ENCODE data around the gene KIF26B. TPM values are rescaled to one million over a fixed set of nuclear protein-coding genes. Genes with fewer than 3 reads are reported as not detected.
A peak's percentile ranks its signal among the peaks of the same experiment; 100 is the strongest.

Gene KIF26B
- total and polyA plus RNA-seq, 2 of the 4 experiments (the other 2 are of a cell fraction): 0.53 to 0.54 TPM

DNA sequence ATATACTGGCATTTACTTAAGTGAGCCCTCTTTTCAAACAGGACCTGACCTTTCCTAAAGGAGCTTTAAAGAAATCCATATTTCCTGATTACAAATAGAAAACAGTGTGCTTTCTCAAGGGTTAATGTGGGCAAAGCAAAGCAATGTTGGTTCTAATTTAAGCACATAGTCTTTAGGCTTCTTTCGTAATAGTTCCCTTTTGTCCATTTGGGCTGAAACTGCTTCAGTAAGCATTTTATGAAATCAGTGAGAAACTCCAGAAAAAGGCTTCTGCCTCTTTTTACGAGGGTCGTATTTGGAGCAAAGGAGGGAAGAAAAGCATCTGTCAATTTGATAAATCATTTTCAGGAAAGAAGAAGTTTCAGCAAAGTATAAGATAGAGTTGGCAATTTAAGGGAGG, 331.2 kb downstream of the KIF26B start:
- 80% methylated on average over 1 of the region's 3 CpGs; no CpG with 5 or more reads in 1 of the 2 experiments for WGBS, 2 experiments (ENCODE audit: extremely low coverage in 2 of 2, insufficient read length in 1 of 2)
- in situ Hi-C loops (cut with MboI; ENCODE audit: low sequenced_read_pairs) (no loop called here), dilution Hi-C loops (cut with HindIII; ENCODE audit: low sequenced_read_pairs, unreplicated experiment) (no loop called here), intact Hi-C loops (cut with micrococcal nuclease) (no loop called here)
- H2BK120ac ChIP-seq (ENCODE audit: low read depth, low read length): no peak overlapping the region
- H3K9ac ChIP-seq (ENCODE audit: low read depth, low read length): no peak overlapping the region
- H3K9me3 ChIP-seq (ENCODE audit: control insufficient read depth, insufficient read depth, low read length): no peaks in the 10 kb centered on the region
- no peak overlapping the region for H3K4ac ChIP-seq (ENCODE audit: low read depth, low read length)
- TF ChIP-seq MAFK (IDR thresholded peaks at IDR 0.05; ENCODE audit: low read depth, low read length) (peak; percentile 88), MXI1 (IDR thresholded peaks at IDR 0.05; ENCODE audit: borderline replicate concordance, low read depth, low read length) (no peak), CEBPB (IDR thresholded peaks at IDR 0.05; ENCODE audit: low read depth, low read length) (0 out of 2 replicates have a peak, but pooled peaks have one; percentile 8), ELK1 (IDR thresholded peaks at IDR 0.05; ENCODE audit: borderline replicate concordance, low read depth, low read length) (no peak)
- no peak overlapping the region for H2BK5ac ChIP-seq (ENCODE audit: low read depth, low read length, poor library complexity, severe bottlenecking)
- H3K27me3 ChIP-seq (ENCODE audit: control insufficient read depth, insufficient read depth, low read length): no peaks in the 10 kb centered on the region; the same call in 1 of the 2 replicates
- ChIA-PET CTCF (interaction anchor here (1.0 kb wide), 1 partner anchor 11 kb away, joined by 3 read pairs; no protein-coding TSS in a partner anchor), POLR2A (ENCODE audit: unreplicated experiment) (no interaction called here)
- H3K56ac ChIP-seq (ENCODE audit: extremely low read depth, insufficient read depth, low read length): no peak overlapping the region
- no peaks in the 10 kb centered on the region for H3K79me1 ChIP-seq (ENCODE audit: low read depth in 1 of 2, low read length in 2 of 2)
- no peak overlapping the region for H2AFZ ChIP-seq (replicated peaks; ENCODE audit: low read length, poor library complexity)
- no peak overlapping the region for H4K8ac ChIP-seq (ENCODE audit: low read depth in 2 of 2, low read length in 2 of 2)
- BruUV-seq (replicated peaks): no TSS peak
- H4K5ac ChIP-seq (ENCODE audit: low read depth, low read length): no peak overlapping the region
- no peak overlapping the region for H2AK9ac ChIP-seq (replicated peaks; ENCODE audit: low read depth, low read length, poor library complexity)
- no peak overlapping the region for H3K23ac ChIP-seq (ENCODE audit: low read depth, low read length)
- ATAC-seq (ENCODE audit: low read depth) (no peak), DNase-seq (no peak)
- no peak overlapping the region for H2BK20ac ChIP-seq (ENCODE audit: low read depth, low read length)
- no peak overlapping the region for H3K27ac ChIP-seq (ENCODE audit: insufficient read depth, low read length)
- no peaks in the 10 kb centered on the region; the same call in 1 of the 2 replicates for H3K9me1 ChIP-seq (ENCODE audit: insufficient read depth, low read length)
- H3K4me1 ChIP-seq (ENCODE audit: control insufficient read depth, insufficient read depth, low read length): no peaks in the 10 kb centered on the region
- no peaks in the 10 kb centered on the region for H4K20me1 ChIP-seq (ENCODE audit: insufficient read depth, low read length)
- H2AK5ac ChIP-seq (ENCODE audit: low read depth, low read length): no peak overlapping the region
- H3K14ac ChIP-seq (replicated peaks; ENCODE audit: low read depth, low read length): no peak overlapping the region
- H3K36me3 ChIP-seq (ENCODE audit: control insufficient read depth, insufficient read depth, low read length): peaks cover 1% of the 10 kb centered on the region; the same call in 1 of the 2 replicates
- H3K4me2 ChIP-seq (ENCODE audit: low read depth, low read length): no peak overlapping the region
- H2BK15ac ChIP-seq (ENCODE audit: low read depth, low read length): no peak overlapping the region
- no peak overlapping the region for H3K4me3 ChIP-seq (ENCODE audit: insufficient read depth, low read depth, low read length)
- no peak overlapping the region for H4K91ac ChIP-seq (ENCODE audit: insufficient read depth, low read depth, low read length)
- H3K18ac ChIP-seq (ENCODE audit: low read depth, low read length): no peak overlapping the region

Data from IMR-90 (cell line).